H9 (cell line): Measurements from ENCODE around the gene DHCR7. TPM values are rescaled to one million over a fixed set of nuclear protein-coding genes. Genes with fewer than 3 reads are reported as not detected.

Experiments used
- DNase-seq: peaks from one replicate; pipeline ENCODE4 v3.0.0-alpha.2; 2017
- H2AFZ ChIP-seq: one replicate; pipeline ENCODE4 v1.6.1; 2013; ENCODE audit warnings: mild to moderate bottlenecking, low read length, control low read depth, moderate library complexity
- H2AK5ac ChIP-seq: 2 replicates; pipeline ENCODE4 v1.6.1; 2013; ENCODE audit warnings: low read length, control low read depth, mixed read lengths; ENCODE audit not compliant: insufficient read length
- H2BK120ac ChIP-seq: one replicate; pipeline ENCODE4 v1.6.1; 2013; ENCODE audit warnings: low read depth, mild to moderate bottlenecking, low read length, control low read depth, inconsistent platforms; ENCODE audit not compliant: poor library complexity, severe bottlenecking
- H2BK12ac ChIP-seq: 2 replicates; pipeline ENCODE4 v1.6.1; 2013; ENCODE audit warnings: low read length, control low read depth, mixed read lengths, low read depth; ENCODE audit not compliant: insufficient read length
- H2BK15ac ChIP-seq: 2 replicates; pipeline ENCODE4 v1.6.1; 2013; ENCODE audit warnings: low read depth, low read length, control low read depth
- H2BK20ac ChIP-seq: one replicate; pipeline ENCODE4 v1.6.1; 2013; ENCODE audit warnings: low read depth, mild to moderate bottlenecking, low read length, control low read depth, inconsistent platforms; ENCODE audit not compliant: poor library complexity, severe bottlenecking
- H2BK5ac ChIP-seq: 2 replicates; pipeline ENCODE4 v1.6.1; 2013; ENCODE audit warnings: low read length, control low read depth, mixed read lengths; ENCODE audit not compliant: insufficient read length
- H3K14ac ChIP-seq: 2 replicates; pipeline ENCODE4 v1.6.1; 2013; ENCODE audit warnings: low read length, control low read depth; ENCODE audit not compliant: insufficient read depth
- H3K18ac ChIP-seq: 2 replicates; pipeline ENCODE4 v1.6.1; 2013; ENCODE audit warnings: low read depth, mild to moderate bottlenecking, mixed read lengths, low read length, control low read depth; ENCODE audit not compliant: insufficient read length
- H3K23ac ChIP-seq: 2 replicates; pipeline ENCODE4 v1.6.1; 2013; ENCODE audit warnings: low read length, control low read depth, mixed read lengths, low read depth; ENCODE audit not compliant: insufficient read length
- H3K23me2 ChIP-seq: 2 replicates; pipeline ENCODE4 v1.6.1; 2013; ENCODE audit warnings: low read depth, mild to moderate bottlenecking, mixed read lengths, low read length, control low read depth; ENCODE audit not compliant: insufficient read length, poor library complexity, severe bottlenecking
- H3K27ac ChIP-seq: 2 replicates; pipeline ENCODE4 v1.5.1; 2013; ENCODE audit warnings: low read length, control low read depth, mixed read lengths, low read depth; ENCODE audit not compliant: insufficient read length
- H3K27me3 ChIP-seq: 2 replicates; pipeline ENCODE4 v1.6.1; 2013; ENCODE audit warnings: low read length, control low read depth, inconsistent platforms; ENCODE audit not compliant: insufficient read depth
- H3K4ac ChIP-seq: 2 replicates; pipeline ENCODE4 v1.6.1; 2013; ENCODE audit warnings: low read depth, mild to moderate bottlenecking, control low read depth, inconsistent platforms, low read length, moderate library complexity
- H3K4me1 ChIP-seq: 2 replicates; pipeline ENCODE4 v1.6.1; 2013; ENCODE audit warnings: low read length, control low read depth, inconsistent platforms; ENCODE audit not compliant: insufficient read depth
- H3K4me2 ChIP-seq: 2 replicates; pipeline ENCODE4 v1.6.1; 2013; ENCODE audit warnings: low read length, control low read depth, mixed read lengths; ENCODE audit not compliant: insufficient read length, insufficient read depth
- H3K56ac ChIP-seq: 2 replicates; pipeline ENCODE4 v1.6.1; 2013; ENCODE audit warnings: low read depth, mild to moderate bottlenecking, mixed read lengths, low read length, control low read depth; ENCODE audit not compliant: insufficient read length
- H3K79me1 ChIP-seq: 2 replicates; pipeline ENCODE4 v1.6.1; 2013; ENCODE audit warnings: low read depth, mild to moderate bottlenecking, moderate library complexity, low read length, control low read depth, inconsistent platforms; ENCODE audit not compliant: insufficient read depth, poor library complexity, severe bottlenecking
- H3K79me2 ChIP-seq: 2 replicates; pipeline ENCODE4 v1.6.1; 2013; ENCODE audit warnings: low read length, control low read depth, inconsistent platforms; ENCODE audit not compliant: insufficient read depth
- H3K9ac ChIP-seq: 2 replicates; pipeline ENCODE4 v1.6.1; 2013; ENCODE audit warnings: low read length, control low read depth, mixed read lengths; ENCODE audit not compliant: insufficient read length; ENCODE audit errors: extremely low read depth
- H3K9me3 ChIP-seq: one replicate; pipeline ENCODE4 v1.6.1; 2013; ENCODE audit warnings: low read depth, low read length, inconsistent platforms; ENCODE audit not compliant: control insufficient read depth
- H3T11ph ChIP-seq: one replicate; pipeline ENCODE4 v1.6.1; 2013; ENCODE audit warnings: mild to moderate bottlenecking, low read length, control low read depth, inconsistent platforms
- H4K20me1 ChIP-seq: one replicate; pipeline ENCODE4 v1.6.1; 2013; ENCODE audit not compliant: control insufficient read depth, insufficient read length, insufficient read depth
- H4K5ac ChIP-seq: 2 replicates; pipeline ENCODE4 v1.6.1; 2013; ENCODE audit warnings: low read depth, mild to moderate bottlenecking, mixed read lengths, low read length, control low read depth; ENCODE audit not compliant: insufficient read length
- H4K8ac ChIP-seq: replicated peaks from 2 replicates; pipeline ENCODE4 v1.6.1; 2013; ENCODE audit warnings: low read length, control low read depth, mixed read lengths, low read depth; ENCODE audit not compliant: insufficient read length
- H4K91ac ChIP-seq: 2 replicates; pipeline ENCODE4 v1.6.1; 2013; ENCODE audit warnings: low read depth, mild to moderate bottlenecking, moderate library complexity, mixed read lengths, low read length, control low read depth; ENCODE audit not compliant: insufficient read length
- H3K27ac Mint-ChIP-seq, 3 experiments: 2 replicates in 2 of 3; 3 replicates in 1 of 3; pipeline ENCODE4 v1.8.0; 2020 to 2021; ENCODE audit warnings: mixed read lengths in 3 of 3, mild to moderate bottlenecking in 1 of 3, moderate library complexity in 1 of 3
- H3K27me3 Mint-ChIP-seq: 2 replicates; pipeline ENCODE4 v1.8.0; 2021; ENCODE audit warnings: low read depth, mild to moderate bottlenecking, moderate library complexity, mixed read lengths
- H3K36me3 Mint-ChIP-seq, 3 experiments: 2 replicates in 2 of 3; 3 replicates in 1 of 3; pipeline ENCODE4 v1.8.0; 2020 to 2021; ENCODE audit warnings: low read depth in 3 of 3, mixed read lengths in 3 of 3; ENCODE audit not compliant: insufficient read depth in 1 of 3
- H3K4me1 Mint-ChIP-seq, 2 experiments: 2 replicates each; pipeline ENCODE4 v1.8.0; 2020; ENCODE audit warnings: mixed read lengths in 2 of 2
- H3K4me3 Mint-ChIP-seq, 2 experiments: 2 replicates in 1 of 2; 3 replicates in 1 of 2; pipeline ENCODE4 v1.8.0; 2020 to 2021; ENCODE audit warnings: mild to moderate bottlenecking in 2 of 2, mixed read lengths in 2 of 2, moderate library complexity in 1 of 2
- H3K9me3 Mint-ChIP-seq, 2 experiments: 2 replicates in 1 of 2; 3 replicates in 1 of 2; pipeline ENCODE4 v1.8.0; 2020; ENCODE audit warnings: mild to moderate bottlenecking in 2 of 2, mixed read lengths in 2 of 2, moderate library complexity in 1 of 2
- WGBS: extraction: QIAGEN DNeasy Blood & Tissue Kit; methylation state at CpG from one replicate; pipeline ENCODE4 v1.1.7; 2013; ENCODE audit warnings: missing lambda C conversion rate, low lambda C conversion rate, mixed read lengths; ENCODE audit not compliant: insufficient read length; ENCODE audit errors: extremely low coverage; 5-methylcytosine and 5-hydroxymethylcytosine counted together
- total RNA-seq: library from RNA; stranded (reverse); gene quantifications from 2 replicates; pipeline ENCODE4 v1.2.1, GENCODE V29; 2021
- TF ChIP-seq, protein P1 (sequence below): fragments of 200-600 bp; sonication (generic); conservative IDR thresholded peaks from 3 replicates; pipeline ENCODE4 v1.8.0; 2021; ENCODE audit warnings: antibody characterized with exemption, mild to moderate bottlenecking

The DHCR7 gene
- total RNA-seq, 1 experiment from 2014 or later = 124 TPM

GRCh38 chr11:71425860-71426259 lies 22.3 kb downstream of the DHCR7 start:
- Histone ChIP-seq H3K23ac (no peak overlapping the region), H3K9me3 (no peaks in the 10 kb centered on the region), H3T11ph (no peak overlapping the region), H4K8ac (no peak overlapping the region), H2BK5ac (no peak overlapping the region), H3K14ac (no peak overlapping the region; the same call in 1 of the 2 replicates), H4K5ac (no peak overlapping the region), H3K4ac (no peak overlapping the region), H2BK15ac (no peak overlapping the region), H3K79me2 (no peaks in the 10 kb centered on the region), H3K23me2 (no peaks in the 10 kb centered on the region), H3K4me2 (no peak overlapping the region), H3K79me1 (no peaks in the 10 kb centered on the region), H4K20me1 (no peaks in the 10 kb centered on the region), H3K56ac (no peak overlapping the region), H3K27me3 (no peaks in the 10 kb centered on the region), H3K18ac (no peak overlapping the region), H2BK20ac (no peak overlapping the region), H2AFZ (no peak overlapping the region), H2BK12ac (no peak overlapping the region), H2BK120ac (no peak overlapping the region), H4K91ac (no peak overlapping the region), H3K4me1 (no peaks in the 10 kb centered on the region), H3K27ac (no peak overlapping the region), H2AK5ac (no peak overlapping the region), H3K9ac (no peak overlapping the region)
- Mint-ChIP-seq H3K4me3 (no peak overlapping the region; a peak in 1 of 5 replicates), H3K9me3 (peaks cover 0 to 7% of the 10 kb centered on the region in 2 experiments; a peak in 3 of 5 replicates), H3K27ac (no peak overlapping the region), H3K27me3 (no peaks in the 10 kb centered on the region; the same call in 1 of the 2 replicates), H3K4me1 (peaks cover 4% of the 10 kb centered on the region in 2 experiments; a peak in 2 of 4 replicates), H3K36me3 (no peaks in the 10 kb centered on the region; a peak in 1 of 7 replicates)
- WGBS = no CpG with 5 or more reads among the region's 4 CpGs
- TF ChIP-seq, protein P1, sequence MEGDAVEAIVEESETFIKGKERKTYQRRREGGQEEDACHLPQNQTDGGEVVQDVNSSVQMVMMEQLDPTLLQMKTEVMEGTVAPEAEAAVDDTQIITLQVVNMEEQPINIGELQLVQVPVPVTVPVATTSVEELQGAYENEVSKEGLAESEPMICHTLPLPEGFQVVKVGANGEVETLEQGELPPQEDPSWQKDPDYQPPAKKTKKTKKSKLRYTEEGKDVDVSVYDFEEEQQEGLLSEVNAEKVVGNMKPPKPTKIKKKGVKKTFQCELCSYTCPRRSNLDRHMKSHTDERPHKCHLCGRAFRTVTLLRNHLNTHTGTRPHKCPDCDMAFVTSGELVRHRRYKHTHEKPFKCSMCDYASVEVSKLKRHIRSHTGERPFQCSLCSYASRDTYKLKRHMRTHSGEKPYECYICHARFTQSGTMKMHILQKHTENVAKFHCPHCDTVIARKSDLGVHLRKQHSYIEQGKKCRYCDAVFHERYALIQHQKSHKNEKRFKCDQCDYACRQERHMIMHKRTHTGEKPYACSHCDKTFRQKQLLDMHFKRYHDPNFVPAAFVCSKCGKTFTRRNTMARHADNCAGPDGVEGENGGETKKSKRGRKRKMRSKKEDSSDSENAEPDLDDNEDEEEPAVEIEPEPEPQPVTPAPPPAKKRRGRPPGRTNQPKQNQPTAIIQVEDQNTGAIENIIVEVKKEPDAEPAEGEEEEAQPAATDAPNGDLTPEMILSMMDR = no peak
- DNase-seq = no peak
